ENCODE measurements around the gene CREB5.
"Not testable (repeated sequence)": the region's sequence is repeated elsewhere in the genome, so short reads cannot be mapped to it uniquely, and the experiment has no call there.

Gene CREB5

GRCh38 chr7:28547115-28547514 lies 134.8 kb downstream of the CREB5 start:
- DNase-seq (ENCODE audit: low read depth in 1 of 2, low spot score in 1 of 2) = no peak

- DNase-seq (ENCODE audit: low read depth in 1 of 2, low spot score in 1 of 2) = no peak
Measured at GRCh38 chr7:28548416-28548815, 136.1 kb downstream of the CREB5 start.

GRCh38 chr7:28549998-28550397 lies 137.7 kb downstream of the CREB5 start:
- no peak for DNase-seq (ENCODE audit: low read depth in 1 of 2, low spot score in 1 of 2)

GRCh38 chr7:28550580-28551186 lies 138.4 kb downstream of the CREB5 start:
- DNase-seq (ENCODE audit: low read depth in 1 of 2, low spot score in 1 of 2) = no peak

GRCh38 chr7:28551331-28551730 lies 139.0 kb downstream of the CREB5 start:
- no peak for DNase-seq (ENCODE audit: low read depth in 1 of 2, low spot score in 1 of 2)

- not testable (repeated sequence) for DNase-seq (ENCODE audit: low read depth in 1 of 2, low spot score in 1 of 2)
Measured at GRCh38 chr7:28551766-28552165, 139.4 kb downstream of the CREB5 start.

- no peak for DNase-seq (ENCODE audit: low read depth in 1 of 2, low spot score in 1 of 2)
Measured at GRCh38 chr7:28554802-28555471, 142.6 kb downstream of the CREB5 start.

- DNase-seq (ENCODE audit: low read depth in 1 of 2, low spot score in 1 of 2) = no peak
Measured at GRCh38 chr7:28556025-28556424, 143.7 kb downstream of the CREB5 start.

- DNase-seq (ENCODE audit: low read depth in 1 of 2, low spot score in 1 of 2) = no peak
Measured at GRCh38 chr7:28556671-28557070, 144.4 kb downstream of the CREB5 start.

GRCh38 chr7:28558236-28558635 lies 145.9 kb downstream of the CREB5 start:
- no peak for DNase-seq (ENCODE audit: low read depth in 1 of 2, low spot score in 1 of 2)

GRCh38 chr7:28560767-28561166 lies 148.4 kb downstream of the CREB5 start:
- no peak for DNase-seq (ENCODE audit: low read depth in 1 of 2, low spot score in 1 of 2)

GRCh38 chr7:28564033-28564432 lies 151.7 kb downstream of the CREB5 start:
- DNase-seq (ENCODE audit: low read depth in 1 of 2, low spot score in 1 of 2) = no peak

GRCh38 chr7:28564755-28565374 lies 152.5 kb downstream of the CREB5 start:
- no peak for DNase-seq (ENCODE audit: low read depth in 1 of 2, low spot score in 1 of 2)

- DNase-seq (ENCODE audit: low read depth in 1 of 2, low spot score in 1 of 2) = no peak
Measured at GRCh38 chr7:28565980-28566379, 153.7 kb downstream of the CREB5 start.

- no peak for DNase-seq (ENCODE audit: low read depth in 1 of 2, low spot score in 1 of 2)
Measured at GRCh38 chr7:28570113-28570969, 158.0 kb downstream of the CREB5 start.

- no peak for DNase-seq (ENCODE audit: low read depth in 1 of 2, low spot score in 1 of 2)
Measured at GRCh38 chr7:28570970-28571288, 158.6 kb downstream of the CREB5 start.

- no peak for DNase-seq (ENCODE audit: low read depth in 1 of 2, low spot score in 1 of 2)
Measured at GRCh38 chr7:28571405-28571804, 159.1 kb downstream of the CREB5 start.

GRCh38 chr7:28572321-28573058 lies 160.2 kb downstream of the CREB5 start:
- no peak for DNase-seq (ENCODE audit: low read depth in 1 of 2, low spot score in 1 of 2)

GRCh38 chr7:28573059-28573553 lies 160.8 kb downstream of the CREB5 start:
- no peak for DNase-seq (ENCODE audit: low read depth in 1 of 2, low spot score in 1 of 2)

GRCh38 chr7:28573651-28574301 lies 161.5 kb downstream of the CREB5 start:
- DNase-seq (ENCODE audit: low read depth in 1 of 2, low spot score in 1 of 2) = no peak
